T-helper 2 cell treated with Interferon-gamma antibody and Interleukin-4, amounts not matched to agents 5 μg/mL and 100 μg/mL, for 36 hours (primary cell): ENCODE results near the gene LRRC36.
A peak's percentile ranks its signal among the peaks of the same experiment; 100 is the strongest.
"Not testable (repeated sequence)": the region's sequence is repeated elsewhere in the genome, so short reads cannot be mapped to it uniquely, and the experiment has no call there.

Source experiments
- DNase-seq: peaks from one replicate; pipeline ENCODE4 v3.0.0; 2021; ENCODE audit warnings: low spot score
- H3K27ac Mint-ChIP-seq: one replicate; pipeline ENCODE4 v1.8.0; 2021; ENCODE audit warnings: mild to moderate bottlenecking, mixed read lengths
- H3K27me3 Mint-ChIP-seq: one replicate; pipeline ENCODE4 v1.8.0; 2021; ENCODE audit warnings: low read depth, mixed read lengths
- H3K36me3 Mint-ChIP-seq: one replicate; pipeline ENCODE4 v1.8.0; 2021; ENCODE audit warnings: low read depth, mixed read lengths
- H3K4me1 Mint-ChIP-seq: one replicate; pipeline ENCODE4 v1.8.0; 2021; ENCODE audit warnings: low read depth, mixed read lengths
- H3K4me3 Mint-ChIP-seq: one replicate; pipeline ENCODE4 v1.8.0; 2022; ENCODE audit warnings: mild to moderate bottlenecking, moderate library complexity, mixed read lengths
- H3K9me3 Mint-ChIP-seq: one replicate; pipeline ENCODE4 v1.8.0; 2021; ENCODE audit warnings: mixed read lengths

The LRRC36 gene

GRCh38 chr16:67404740-67405226 lies 78.2 kb downstream of the LRRC36 start:
- Mint-ChIP-seq H3K27ac (no peak overlapping the region), H3K9me3 (no peaks in the 10 kb centered on the region), H3K36me3 (no peaks in the 10 kb centered on the region), H3K4me1 (peaks cover 2% of the 10 kb centered on the region), H3K4me3 (no peak overlapping the region), H3K27me3 (peaks cover 12% of the 10 kb centered on the region)
- no peak for DNase-seq

GRCh38 chr16:67405336-67405735 lies 78.7 kb downstream of the LRRC36 start:
- Mint-ChIP-seq H3K36me3 (no peaks in the 10 kb centered on the region), H3K4me3 (no peak overlapping the region), H3K27ac (no peak overlapping the region), H3K27me3 (peaks cover 12% of the 10 kb centered on the region), H3K9me3 (no peaks in the 10 kb centered on the region), H3K4me1 (peaks cover 2% of the 10 kb centered on the region)
- DNase-seq, result no peak

GRCh38 chr16:67406111-67406971 lies 79.7 kb downstream of the LRRC36 start:
- peaks cover 12% of the 10 kb centered on the region for H3K27me3 Mint-ChIP-seq

GRCh38 chr16:67407176-67407787 lies 80.7 kb downstream of the LRRC36 start:
- Mint-ChIP-seq H3K9me3 (no peaks in the 10 kb centered on the region), H3K27ac (no peak overlapping the region), H3K36me3 (no peaks in the 10 kb centered on the region), H3K4me1 (peaks cover 2% of the 10 kb centered on the region), H3K27me3 (peaks cover 6% of the 10 kb centered on the region), H3K4me3 (no peak overlapping the region)
- no peak for DNase-seq

More at GRCh38 chr16:67406111-67406971, 79.7 kb downstream of the LRRC36 start:
- DNase-seq, result no peak
- Mint-ChIP-seq H3K27ac (no peak overlapping the region), H3K4me3 (no peak overlapping the region), H3K4me1 (peaks cover 2% of the 10 kb centered on the region), H3K36me3 (no peaks in the 10 kb centered on the region), H3K9me3 (no peaks in the 10 kb centered on the region)

DNA sequence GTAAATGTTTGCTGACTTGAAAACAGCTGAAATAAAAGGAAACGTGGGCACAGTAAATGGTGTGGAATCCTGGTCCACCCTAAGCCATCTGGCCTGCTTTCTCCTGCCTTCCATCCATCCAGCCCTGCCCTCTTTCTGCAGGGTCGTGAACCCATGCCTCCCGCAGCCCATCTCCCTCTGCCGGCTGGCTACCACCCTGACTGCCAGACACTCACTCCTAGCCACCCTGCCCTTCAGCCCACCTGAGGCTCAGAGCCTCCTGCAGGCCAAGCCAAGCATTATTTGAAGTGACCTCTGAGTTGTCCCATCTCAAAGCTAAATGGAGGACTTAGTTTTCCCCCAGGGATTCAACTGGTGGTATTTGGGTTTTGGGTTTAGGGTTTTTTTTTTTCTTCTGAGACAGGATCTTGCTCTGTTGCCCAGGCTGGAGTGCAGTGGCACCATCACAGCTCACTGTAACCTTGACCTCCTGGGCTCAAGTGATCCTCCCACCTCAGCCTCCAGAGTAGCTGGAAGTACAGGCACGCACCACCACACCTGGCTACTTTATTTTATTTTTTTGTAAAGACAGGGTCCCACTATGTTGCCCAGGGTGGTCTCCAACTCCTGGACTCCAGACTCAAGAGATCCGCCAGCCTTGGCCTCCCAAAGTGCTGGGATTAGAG lies 81.3 kb downstream of the LRRC36 start:
- H3K27me3 Mint-ChIP-seq, result peaks cover 5% of the 10 kb centered on the region
- no peak overlapping the region for H3K4me3 Mint-ChIP-seq
- peaks cover 2% of the 10 kb centered on the region for H3K4me1 Mint-ChIP-seq
- H3K9me3 Mint-ChIP-seq, result no peaks in the 10 kb centered on the region
- no peak overlapping the region for H3K27ac Mint-ChIP-seq
- H3K36me3 Mint-ChIP-seq, result no peaks in the 10 kb centered on the region
- no peak for DNase-seq

DNA sequence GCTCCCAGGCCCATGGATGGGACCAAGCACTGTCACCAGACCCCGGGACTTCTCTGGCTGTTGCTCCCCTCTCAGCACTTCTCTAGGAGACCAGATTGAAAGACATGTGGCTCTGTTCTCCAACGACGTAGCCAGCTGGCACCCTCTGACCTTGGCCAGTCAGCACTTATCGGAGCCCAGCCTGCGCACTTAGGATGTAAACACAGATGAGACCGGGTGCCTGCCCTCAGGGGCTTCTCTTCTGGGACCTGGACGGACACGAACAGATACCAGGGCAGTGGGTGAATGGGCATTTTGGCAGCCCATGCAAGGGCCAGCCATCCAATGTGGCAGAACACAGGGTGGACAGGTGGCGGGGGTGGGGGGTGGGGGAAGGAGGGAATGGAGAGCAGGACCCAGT lies 83.0 kb downstream of the LRRC36 start:
- no peak for DNase-seq
- H3K36me3 Mint-ChIP-seq, result no peaks in the 10 kb centered on the region
- no peak overlapping the region for H3K4me3 Mint-ChIP-seq
- H3K27ac Mint-ChIP-seq, result no peak overlapping the region
- peaks cover 8% of the 10 kb centered on the region for H3K27me3 Mint-ChIP-seq
- H3K4me1 Mint-ChIP-seq, result no peaks in the 10 kb centered on the region
- no peaks in the 10 kb centered on the region for H3K9me3 Mint-ChIP-seq

DNA sequence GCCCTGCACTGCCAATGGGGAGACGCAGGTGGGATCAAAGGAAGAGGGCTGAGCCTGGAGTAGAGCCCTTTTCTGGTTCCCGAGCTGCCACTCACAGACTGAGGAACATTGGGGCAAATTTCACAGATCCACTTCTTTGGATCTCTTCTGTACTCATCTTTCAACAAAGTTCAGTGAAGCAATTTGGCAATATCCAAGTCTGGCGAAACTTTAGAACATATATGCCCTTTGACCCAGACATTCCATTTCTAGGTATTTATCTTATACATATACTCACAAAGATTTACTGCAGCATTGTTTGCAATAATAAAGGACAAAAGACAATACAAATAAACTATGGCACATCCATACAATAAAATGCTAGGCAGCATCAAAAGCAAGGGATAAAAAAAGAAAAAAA lies 84.7 kb downstream of the LRRC36 start:
- peaks cover 4% of the 10 kb centered on the region for H3K4me1 Mint-ChIP-seq
- H3K9me3 Mint-ChIP-seq, result no peaks in the 10 kb centered on the region
- H3K36me3 Mint-ChIP-seq, result no peaks in the 10 kb centered on the region
- DNase-seq, result no peak
- H3K27ac Mint-ChIP-seq, result no peak overlapping the region
- no peak overlapping the region for H3K4me3 Mint-ChIP-seq
- peaks cover 9% of the 10 kb centered on the region for H3K27me3 Mint-ChIP-seq

GRCh38 chr16:67412294-67412693 lies 85.7 kb downstream of the LRRC36 start:
- Mint-ChIP-seq H3K36me3 (no peaks in the 10 kb centered on the region), H3K4me3 (no peak overlapping the region)
- no peak for DNase-seq

DNA sequence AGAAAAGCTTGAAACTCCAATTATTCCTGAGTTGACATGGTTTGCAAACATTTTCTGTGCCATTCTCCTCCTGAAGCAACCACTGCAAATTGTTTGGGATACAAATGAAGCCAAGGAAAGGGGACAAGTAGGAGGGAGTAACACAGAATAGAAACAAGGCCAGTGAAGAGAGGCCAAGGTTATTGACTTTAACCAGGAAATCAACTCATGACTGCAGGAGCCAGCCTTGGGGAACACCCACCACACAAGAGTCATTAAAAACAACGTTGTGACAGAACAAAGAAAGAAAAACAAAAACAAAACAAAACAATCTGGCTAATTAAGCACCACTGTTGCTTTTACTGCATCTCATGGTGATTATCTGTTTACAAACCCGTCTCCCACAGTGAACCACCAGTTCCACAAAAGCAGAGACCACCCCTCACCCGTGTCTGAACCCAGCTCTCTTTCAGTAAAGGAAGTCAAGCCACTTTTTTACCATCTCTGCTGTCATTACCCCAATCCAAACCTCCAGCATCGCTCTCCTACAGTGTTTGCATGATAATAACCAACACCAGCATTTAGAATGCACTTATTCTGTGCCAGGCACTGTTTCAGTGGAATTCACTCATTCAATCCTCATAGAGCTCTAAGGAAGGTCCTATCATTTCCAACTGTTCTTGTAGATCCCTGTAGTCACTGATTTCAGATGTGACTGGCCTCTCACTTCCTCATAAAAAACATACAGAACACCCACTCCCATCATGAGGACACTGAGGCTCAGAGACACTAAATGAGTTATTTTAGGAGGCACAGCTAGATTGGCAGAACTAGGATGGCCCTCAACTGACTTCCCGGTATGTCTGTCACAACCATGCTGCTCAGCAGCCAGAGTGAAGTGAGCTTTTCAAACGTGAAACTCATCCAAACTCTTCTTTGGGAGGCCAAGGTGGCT lies 87.6 kb downstream of the LRRC36 start:
- DNase-seq, result no peak
- H3K4me3 Mint-ChIP-seq, result no peak overlapping the region
- H3K9me3 Mint-ChIP-seq, result no peaks in the 10 kb centered on the region
- H3K27ac Mint-ChIP-seq, result no peak overlapping the region
- H3K27me3 Mint-ChIP-seq, result peaks cover 25% of the 10 kb centered on the region
- peaks cover 7% of the 10 kb centered on the region for H3K4me1 Mint-ChIP-seq
- no peaks in the 10 kb centered on the region for H3K36me3 Mint-ChIP-seq

More at GRCh38 chr16:67412294-67412693, 85.7 kb downstream of the LRRC36 start:
- peaks cover 7% of the 10 kb centered on the region for H3K4me1 Mint-ChIP-seq
- peaks cover 16% of the 10 kb centered on the region for H3K27me3 Mint-ChIP-seq
- no peaks in the 10 kb centered on the region for H3K9me3 Mint-ChIP-seq
- no peak overlapping the region for H3K27ac Mint-ChIP-seq

DNA sequence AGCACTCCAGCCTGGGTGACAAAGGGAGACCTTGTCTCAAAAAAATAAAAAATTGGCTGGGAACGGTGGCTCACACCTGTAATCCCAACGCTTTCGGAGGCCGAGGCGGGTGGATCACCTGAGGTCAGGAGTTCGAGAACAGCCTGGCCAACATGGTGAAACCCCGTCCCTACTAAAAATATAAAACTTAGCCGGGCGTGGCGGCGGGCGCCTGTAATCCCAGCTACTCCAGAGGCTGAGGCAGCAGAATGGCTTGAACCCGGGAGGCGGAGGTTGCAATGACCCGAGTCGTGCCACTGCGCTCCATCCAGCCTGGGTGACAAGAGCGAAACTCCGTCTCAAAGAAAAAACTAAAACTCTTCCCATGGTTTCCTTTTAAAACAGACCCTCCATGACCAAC lies 88.8 kb downstream of the LRRC36 start:
- not testable (repeated sequence) for H3K4me1 Mint-ChIP-seq, H3K27ac Mint-ChIP-seq, H3K36me3 Mint-ChIP-seq, H3K9me3 Mint-ChIP-seq, DNase-seq
- Mint-ChIP-seq H3K4me3 (peak overlapping the region; percentile 61), H3K27me3 (peaks cover 26% of the 10 kb centered on the region)

- peak; percentile 59 for DNase-seq
- peak within 1 kb of the TSS; percentile 5 for H3K27ac Mint-ChIP-seq
- H3K9me3 Mint-ChIP-seq, result no peaks in the 10 kb centered on the region
- no peaks in the 10 kb centered on the region for H3K36me3 Mint-ChIP-seq
- H3K27me3 Mint-ChIP-seq, result peaks cover 26% of the 10 kb centered on the region
- peaks cover 7% of the 10 kb centered on the region for H3K4me1 Mint-ChIP-seq
- peak within 1 kb of the TSS; percentile 83 for H3K4me3 Mint-ChIP-seq
These were observed 89.5 kb downstream of the LRRC36 start, which contains the start of gene ZDHHC1 for GRCh38 chr16:67415872-67416793. Gene ZDHHC1, minus strand, starts transcription at chr16:67416477. Its CDS starts 8,702 bp downstream, at chr16:67407775.

DNA sequence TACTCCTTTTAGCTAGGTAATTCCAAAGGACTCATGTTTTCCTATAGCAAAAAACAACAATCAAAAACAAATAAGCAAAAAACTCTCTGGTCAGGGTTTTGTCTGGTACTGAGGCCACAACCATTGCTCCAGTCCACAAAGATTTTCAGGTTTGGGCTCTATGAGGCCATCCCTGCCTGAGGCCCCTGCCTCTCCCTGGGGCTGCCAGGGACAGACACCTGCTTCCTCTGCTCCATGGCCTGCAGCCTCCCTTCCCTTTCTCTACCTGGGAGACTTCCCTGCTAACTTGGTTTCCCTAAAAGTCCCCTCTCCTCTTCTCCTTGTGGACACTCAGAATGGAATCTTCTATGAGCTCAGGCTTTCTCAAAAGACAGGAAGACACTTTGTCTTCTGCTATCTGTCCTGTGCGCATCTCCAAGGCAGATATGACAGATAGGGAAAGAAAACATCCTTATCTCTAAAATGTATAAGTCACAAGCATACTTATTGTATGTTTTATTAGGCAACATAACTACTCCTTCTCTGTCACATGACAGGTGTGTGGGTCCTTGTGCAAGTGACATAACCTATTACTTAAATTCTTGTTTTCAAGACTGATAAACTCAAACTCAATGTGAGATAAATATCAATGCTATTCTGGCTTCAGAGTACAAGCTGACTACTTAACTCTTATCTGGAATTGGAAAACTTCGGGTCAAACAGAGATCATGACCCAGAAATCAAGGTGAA lies 90.9 kb downstream of the LRRC36 start:
- Mint-ChIP-seq H3K27me3 (peaks cover 28% of the 10 kb centered on the region), H3K36me3 (no peaks in the 10 kb centered on the region), H3K27ac (no peak overlapping the region), H3K9me3 (no peaks in the 10 kb centered on the region), H3K4me1 (peaks cover 7% of the 10 kb centered on the region), H3K4me3 (peak overlapping the region; percentile 10)
- DNase-seq, result no peak
